ENCODE measurements around the gene PTH2R. TPM values are rescaled to one million over a fixed set of nuclear protein-coding genes. Genes with fewer than 3 reads are reported as not detected.

The PTH2R gene
- total and polyA plus RNA-seq, 9 of the 15 experiments (the other 6 are each of a cell fraction or from before 2014, with no cell fraction given): 2.7 to 8.8 (median 4.2) TPM

DNA sequence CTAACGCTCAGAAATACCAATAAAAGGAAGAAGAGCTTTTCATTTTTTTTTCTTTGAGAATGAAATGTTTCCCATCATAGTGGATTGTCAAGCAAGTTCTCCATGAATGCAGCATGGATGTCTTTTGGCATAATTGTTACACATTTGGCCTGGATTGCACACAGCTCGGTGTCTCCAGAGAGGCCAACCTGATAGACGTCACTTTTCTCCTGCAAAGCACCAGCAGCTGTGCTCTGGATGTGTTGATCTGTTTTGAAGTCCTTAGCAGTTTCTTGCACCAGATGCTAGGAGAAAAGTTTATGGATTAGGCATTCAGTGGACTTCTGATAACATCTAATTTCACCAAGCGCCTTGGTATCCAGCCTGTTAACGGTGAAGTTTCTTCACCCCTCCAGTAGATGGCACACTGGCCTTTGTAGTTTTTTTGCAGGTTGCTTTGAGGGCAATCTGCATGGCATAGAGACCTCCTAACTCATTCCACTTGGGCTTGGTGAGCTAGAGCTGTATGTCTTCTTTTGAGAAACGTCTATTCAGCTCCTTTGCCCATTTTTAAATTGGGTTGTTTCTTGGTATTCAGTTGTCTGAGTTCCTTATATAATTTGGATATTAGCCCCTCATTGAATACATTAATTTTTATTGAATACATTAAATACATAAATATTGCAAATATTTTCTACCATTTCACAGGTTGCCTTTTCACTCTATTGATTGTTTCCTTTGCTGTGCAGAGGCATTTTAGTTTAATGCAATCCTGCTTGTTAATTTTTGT, 59.7 kb downstream of the PTH2R start (continued):
- no peak for TF ChIP-seq CBFB (CRISPR knock-in tag; IDR thresholded peaks at IDR 0.05)
- no peak for TF ChIP-seq ZNF407 (IDR thresholded peaks at IDR 0.05; ENCODE audit: low read depth)
- TF ChIP-seq PHF21A (IDR thresholded peaks at IDR 0.05; ENCODE audit: borderline replicate concordance, low read depth): no peak
- TF ChIP-seq UBTF (IDR thresholded peaks at IDR 0.05; ENCODE audit: borderline replicate concordance in 1 of 2, low read depth in 2 of 2, low read length in 2 of 2): no peak
- no peak for TF ChIP-seq PBX2 (CRISPR knock-in tag; IDR thresholded peaks at IDR 0.05; ENCODE audit: low read depth)
- no peak for TF ChIP-seq PBX2 (tag; conservative IDR thresholded peaks at IDR 0.05; ENCODE audit: low read depth)
- TF ChIP-seq XRCC4 (IDR thresholded peaks at IDR 0.05; ENCODE audit: extremely low read depth, insufficient read depth, insufficient read length): no peak
- TF ChIP-seq ASH1L (IDR thresholded peaks at IDR 0.05; ENCODE audit: borderline replicate concordance, low read depth, partially characterized antibody): no peak
- TF ChIP-seq, protein P1, sequence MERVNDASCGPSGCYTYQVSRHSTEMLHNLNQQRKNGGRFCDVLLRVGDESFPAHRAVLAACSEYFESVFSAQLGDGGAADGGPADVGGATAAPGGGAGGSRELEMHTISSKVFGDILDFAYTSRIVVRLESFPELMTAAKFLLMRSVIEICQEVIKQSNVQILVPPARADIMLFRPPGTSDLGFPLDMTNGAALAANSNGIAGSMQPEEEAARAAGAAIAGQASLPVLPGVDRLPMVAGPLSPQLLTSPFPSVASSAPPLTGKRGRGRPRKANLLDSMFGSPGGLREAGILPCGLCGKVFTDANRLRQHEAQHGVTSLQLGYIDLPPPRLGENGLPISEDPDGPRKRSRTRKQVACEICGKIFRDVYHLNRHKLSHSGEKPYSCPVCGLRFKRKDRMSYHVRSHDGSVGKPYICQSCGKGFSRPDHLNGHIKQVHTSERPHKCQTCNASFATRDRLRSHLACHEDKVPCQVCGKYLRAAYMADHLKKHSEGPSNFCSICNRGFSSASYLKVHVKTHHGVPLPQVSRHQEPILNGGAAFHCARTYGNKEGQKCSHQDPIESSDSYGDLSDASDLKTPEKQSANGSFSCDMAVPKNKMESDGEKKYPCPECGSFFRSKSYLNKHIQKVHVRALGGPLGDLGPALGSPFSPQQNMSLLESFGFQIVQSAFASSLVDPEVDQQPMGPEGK (CRISPR knock-in tag; IDR thresholded peaks at IDR 0.05; ENCODE audit: borderline replicate concordance): no peak
- TF ChIP-seq FOXK2 (conservative IDR thresholded peaks at IDR 0.05 in 1 of 2, IDR thresholded peaks at IDR 0.05 in 1 of 2; ENCODE audit: low read depth in 2 of 2): no peak
